IMR-90 (cell line): ENCODE results near the gene PRKN.

Source experiments
- BHLHE40 ChIP-seq: fragments of 150-350 bp; IDR thresholded peaks from 2 replicates; pipeline ENCODE4 v1.6.1; 2016; ENCODE audit warnings: mild to moderate bottlenecking, low read depth, low read length
- CHD1 ChIP-seq: IDR thresholded peaks from 2 replicates; pipeline ENCODE4 v1.6.1; 2012; ENCODE audit warnings: low read depth, low read length, improper control_type of control experiment
- CTCF ChIP-seq: conservative IDR thresholded peaks from 2 replicates; pipeline ENCODE4 v1.5.1; 2012; ENCODE audit warnings: mild to moderate bottlenecking, low read depth, low read length, improper control_type of control experiment
- ELK1 ChIP-seq: fragments of 150-350 bp; IDR thresholded peaks from 2 replicates; pipeline ENCODE4 v1.6.1; 2016; ENCODE audit warnings: low read depth, mild to moderate bottlenecking, low read length, moderate library complexity, borderline replicate concordance
- MAFK ChIP-seq: IDR thresholded peaks from 2 replicates; pipeline ENCODE4 v1.6.1; 2012; ENCODE audit warnings: low read depth, low read length, improper control_type of control experiment
- MXI1 ChIP-seq: IDR thresholded peaks from 2 replicates; pipeline ENCODE4 v1.6.1; 2012; ENCODE audit warnings: low read depth, mild to moderate bottlenecking, low read length, moderate library complexity, borderline replicate concordance
- POLR2A ChIP-seq: IDR thresholded peaks from 2 replicates; pipeline ENCODE4 v1.6.1; 2012; ENCODE audit warnings: mild to moderate bottlenecking, low read depth, low read length
- RAD21 ChIP-seq: IDR thresholded peaks from 2 replicates; pipeline ENCODE4 v1.6.1; 2012; ENCODE audit warnings: low read length, improper control_type of control experiment
- RCOR1 ChIP-seq: IDR thresholded peaks from 2 replicates; pipeline ENCODE4 v1.6.1; 2012; ENCODE audit warnings: mild to moderate bottlenecking, low read length, improper control_type of control experiment; ENCODE audit not compliant: insufficient replicate concordance
- RFX5 ChIP-seq: IDR thresholded peaks from 2 replicates; pipeline ENCODE4 v1.8.0; 2012; ENCODE audit warnings: low read depth, mild to moderate bottlenecking, low read length, moderate library complexity
- SMC3 ChIP-seq: fragments of 150-350 bp; IDR thresholded peaks from 2 replicates; pipeline ENCODE4 v1.6.1; 2016; ENCODE audit warnings: low read depth, mild to moderate bottlenecking, antibody characterized with exemption, low read length, moderate library complexity
- USF2 ChIP-seq: fragments of 150-350 bp; IDR thresholded peaks from 2 replicates; pipeline ENCODE4 v1.6.1; 2017; ENCODE audit warnings: mild to moderate bottlenecking, antibody characterized with exemption, low read length, low read depth

- TF ChIP-seq CTCF: no peak
- no peak for TF ChIP-seq USF2
- no peak for TF ChIP-seq SMC3
- TF ChIP-seq RCOR1: no peak
- TF ChIP-seq RFX5: no peak
- no peak for TF ChIP-seq POLR2A
- no peak for TF ChIP-seq RAD21
- no peak for TF ChIP-seq ELK1
- no peak for TF ChIP-seq MAFK
- TF ChIP-seq CHD1: no peak
- no peak for TF ChIP-seq BHLHE40
- no peak for TF ChIP-seq MXI1
Measured at GRCh38 chr6:161798844-161799394, 928.6 kb downstream of the PRKN start.
